ENCODE results near the gene MNS1. TPM values are rescaled to one million over a fixed set of nuclear protein-coding genes. Genes with fewer than 3 reads are reported as not detected.

Gene MNS1
- total RNA-seq, 1 experiment from 2014 or later: 37.7 TPM

DNA sequence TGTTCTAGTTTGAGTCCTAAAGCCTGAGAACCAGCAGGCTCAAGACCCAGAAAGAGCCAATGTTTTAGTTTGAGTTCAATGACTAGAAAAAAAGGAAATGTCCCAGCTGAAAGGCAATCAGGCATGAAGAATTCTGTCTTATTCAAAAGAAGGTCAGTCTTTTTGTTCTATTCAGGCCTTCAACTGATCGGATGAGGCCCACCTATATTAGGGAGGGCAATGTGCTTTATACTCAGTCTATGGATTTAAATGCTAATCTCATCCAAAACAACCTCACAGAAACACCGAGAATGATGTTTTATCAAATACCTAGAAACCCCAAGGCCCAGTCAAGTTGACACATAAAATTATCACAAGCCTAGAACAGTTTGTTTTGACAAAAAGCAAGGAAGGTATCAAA, 4.0 kb downstream of the MNS1 start:
- CTCF ChIA-PET: no interaction called here
- no peak for DNase-seq
- Mint-ChIP-seq H3K27me3 (ENCODE audit: unreplicated experiment) (no peaks in the 10 kb centered on the region), H3K9me3 (ENCODE audit: low read depth, unreplicated experiment) (no peaks in the 10 kb centered on the region), H3K4me1 (ENCODE audit: low read depth, unreplicated experiment) (peaks cover 9% of the 10 kb centered on the region), H3K4me3 (ENCODE audit: low read depth, unreplicated experiment) (no peak overlapping the region), H3K27ac (ENCODE audit: unreplicated experiment) (no peak overlapping the region), H3K36me3 (ENCODE audit: insufficient read depth, unreplicated experiment) (peaks cover 36% of the 10 kb centered on the region)
- no peak for TF ChIP-seq CTCF (IDR thresholded peaks at IDR 0.05; ENCODE audit: unreplicated experiment)
- BruUV-seq (replicated peaks): no TSS peak
- intact Hi-C loops (cut with micrococcal nuclease; ENCODE audit: unreplicated experiment): no loop called here

DNA sequence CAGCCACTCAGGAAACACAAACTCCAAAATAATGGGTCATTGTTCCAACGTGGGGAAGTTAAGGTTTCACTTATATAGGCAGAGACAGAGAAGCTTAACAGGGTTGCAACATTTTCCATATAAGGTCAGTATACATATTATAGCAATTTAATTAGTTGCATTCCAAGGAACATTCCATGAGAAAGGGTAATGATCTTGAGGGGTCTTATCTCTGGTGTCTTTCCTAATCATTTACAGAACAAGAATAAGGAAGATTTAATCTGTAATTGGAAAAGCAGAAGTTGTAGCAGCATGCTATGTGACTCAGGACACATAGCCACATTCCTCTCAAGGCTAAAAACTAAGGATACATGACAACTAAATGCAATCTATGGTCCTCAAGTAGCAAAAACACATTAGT, 4.9 kb downstream of the MNS1 start:
- no TSS peak for BruUV-seq (replicated peaks)
- Mint-ChIP-seq H3K27me3 (ENCODE audit: unreplicated experiment) (no peaks in the 10 kb centered on the region), H3K27ac (ENCODE audit: unreplicated experiment) (peak overlapping the region; percentile 50), H3K4me1 (ENCODE audit: low read depth, unreplicated experiment) (peaks cover 9% of the 10 kb centered on the region), H3K4me3 (ENCODE audit: low read depth, unreplicated experiment) (no peak overlapping the region), H3K9me3 (ENCODE audit: low read depth, unreplicated experiment) (no peaks in the 10 kb centered on the region), H3K36me3 (ENCODE audit: insufficient read depth, unreplicated experiment) (peaks cover 34% of the 10 kb centered on the region)
- DNase-seq: no peak
- CTCF ChIA-PET: interaction anchor here (0.6 kb wide), 2 partner anchors 14 to 214 kb away, joined by 3 read pairs; no protein-coding TSS in a partner anchor
- intact Hi-C loops (cut with micrococcal nuclease; ENCODE audit: unreplicated experiment): no loop called here
- no peak for TF ChIP-seq CTCF (IDR thresholded peaks at IDR 0.05; ENCODE audit: unreplicated experiment)

- Mint-ChIP-seq H3K9me3 (ENCODE audit: low read depth, unreplicated experiment) (no peaks in the 10 kb centered on the region), H3K4me1 (ENCODE audit: low read depth, unreplicated experiment) (peaks cover 9% of the 10 kb centered on the region), H3K27me3 (ENCODE audit: unreplicated experiment) (no peaks in the 10 kb centered on the region), H3K4me3 (ENCODE audit: low read depth, unreplicated experiment) (no peak overlapping the region), H3K36me3 (ENCODE audit: insufficient read depth, unreplicated experiment) (peaks cover 24% of the 10 kb centered on the region), H3K27ac (ENCODE audit: unreplicated experiment) (no peak overlapping the region)
- no peak for TF ChIP-seq CTCF (IDR thresholded peaks at IDR 0.05; ENCODE audit: unreplicated experiment)
- intact Hi-C loops (cut with micrococcal nuclease; ENCODE audit: unreplicated experiment): no loop called here
- no peak for DNase-seq
- no TSS peak for BruUV-seq (replicated peaks)
- CTCF ChIA-PET: no interaction called here
Observed at GRCh38 chr15:56459096-56459495, 5.8 kb downstream of the MNS1 start.

DNA sequence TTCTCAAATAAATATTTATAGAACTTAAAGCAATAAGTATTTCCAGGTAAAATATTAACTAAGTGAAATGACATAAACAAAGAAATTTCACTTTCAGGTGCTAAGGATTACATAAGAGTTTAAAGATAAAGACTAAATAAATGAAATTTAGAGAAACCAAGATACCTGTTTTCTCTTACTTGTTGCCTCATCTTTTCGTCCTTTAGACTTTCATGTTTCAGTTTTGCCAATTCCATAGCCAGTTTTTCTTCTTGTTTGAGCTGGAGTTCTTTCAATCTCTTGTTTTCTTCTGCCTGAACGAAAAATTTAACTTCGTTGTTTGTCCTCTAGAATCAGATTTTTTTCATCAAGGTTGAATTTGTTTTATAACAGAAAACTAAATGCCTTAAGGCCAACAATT, 8.7 kb downstream of the MNS1 start:
- TF ChIP-seq CTCF (IDR thresholded peaks at IDR 0.05; ENCODE audit: unreplicated experiment): no peak
- Mint-ChIP-seq H3K4me3 (ENCODE audit: low read depth, unreplicated experiment) (no peak overlapping the region), H3K4me1 (ENCODE audit: low read depth, unreplicated experiment) (no peaks in the 10 kb centered on the region), H3K27me3 (ENCODE audit: unreplicated experiment) (no peaks in the 10 kb centered on the region), H3K9me3 (ENCODE audit: low read depth, unreplicated experiment) (no peaks in the 10 kb centered on the region), H3K27ac (ENCODE audit: unreplicated experiment) (no peak overlapping the region), H3K36me3 (ENCODE audit: insufficient read depth, unreplicated experiment) (peaks cover 13% of the 10 kb centered on the region)
- no TSS peak for BruUV-seq (replicated peaks)
- CTCF ChIA-PET: interaction anchor here (0.8 kb wide), 1 partner anchor 9 kb away, joined by 4 read pairs; the partner anchor contains the start of gene MNS1
- DNase-seq: no peak
- intact Hi-C loops (cut with micrococcal nuclease; ENCODE audit: unreplicated experiment): no loop called here
